ENCODE data around the gene YTHDF2. TPM values are rescaled to one million over a fixed set of nuclear protein-coding genes. Genes with fewer than 3 reads are reported as not detected.

Gene YTHDF2
- 33.0 and 35.3 TPM in 2 replicates for total RNA-seq

GRCh38 chr1:28736450-28737306, at the start of gene YTHDF2:
YTHDF2 (plus strand) TSS chr1:28736940; CDS start chr1:28737121, 181 bp downstream.

DNA sequence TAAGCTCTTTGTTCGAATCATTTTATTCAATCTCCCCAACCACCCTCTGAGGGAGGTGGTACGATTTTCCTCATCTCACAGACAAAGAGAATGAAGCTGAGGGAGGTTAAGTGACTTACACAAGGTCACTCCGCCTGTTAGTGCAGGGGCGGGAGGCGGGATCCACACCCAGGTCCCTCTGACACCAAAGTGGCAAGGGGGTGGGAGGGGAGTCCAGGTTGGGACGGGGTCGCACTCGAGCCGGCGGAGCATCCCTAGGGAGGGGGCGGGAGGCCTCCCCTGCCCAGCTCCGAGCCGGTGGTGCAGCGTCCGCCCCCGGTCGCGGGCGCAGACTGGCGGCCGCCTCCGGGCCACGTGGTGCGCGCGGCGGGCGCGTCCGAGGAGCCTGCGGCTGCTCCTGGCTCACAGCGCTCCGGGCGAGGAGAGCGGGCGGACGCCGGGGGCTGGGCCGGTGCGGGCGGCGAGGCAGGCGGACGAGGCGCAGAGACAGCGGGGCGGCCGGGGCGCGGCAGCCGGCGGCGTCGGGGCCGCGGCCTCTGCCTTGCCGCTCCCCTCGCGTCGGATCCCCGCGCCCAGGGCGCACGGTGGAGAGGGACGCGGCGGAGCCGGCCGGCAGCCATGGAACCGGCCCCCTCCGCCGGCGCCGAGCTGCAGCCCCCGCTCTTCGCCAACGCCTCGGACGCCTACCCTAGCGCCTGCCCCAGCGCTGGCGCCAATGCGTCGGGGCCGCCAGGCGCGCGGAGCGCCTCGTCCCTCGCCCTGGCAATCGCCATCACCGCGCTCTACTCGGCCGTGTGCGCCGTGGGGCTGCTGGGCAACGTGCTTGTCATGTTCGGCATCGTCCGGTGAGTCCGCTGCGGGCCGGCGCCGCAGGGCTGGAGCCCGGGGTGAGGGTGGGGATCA, 75.3 kb downstream of the YTHDF2 start, which contains the start of gene OPRD1:
Gene OPRD1 (plus strand): TSS at position 405 of the 903 bp plus-strand sequence. CDS start 214 bp downstream, at position 619.

Other genes with a start within 250 kb of the YTHDF2 start
- 24.3 and 36.9 TPM in 2 replicates for gene RCC1, start 230.9 kb upstream of the YTHDF2 start, total RNA-seq
- 23.5 and 24.0 TPM in 2 replicates for gene TRNAU1AP, start 183.9 kb upstream of the YTHDF2 start, total RNA-seq
- 3.6 and 3.8 TPM in 2 replicates for gene RAB42, start 144.7 kb upstream of the YTHDF2 start, total RNA-seq
- 53.9 and 70.2 TPM in 2 replicates for gene TAF12, start 93.9 kb upstream of the YTHDF2 start, total RNA-seq
- gene RNU11, start 88.3 kb upstream of the YTHDF2 start, total RNA-seq, result not detected in 2 replicates
- 4.1 and 5.5 TPM in 2 replicates for gene GMEB1, start 68.2 kb upstream of the YTHDF2 start, total RNA-seq
- not detected in 2 replicates for gene OPRD1, start 75.2 kb downstream of the YTHDF2 start, total RNA-seq
- gene EPB41, start 177.6 kb downstream of the YTHDF2 start, total RNA-seq, result 1.6 and 9.4 TPM in 2 replicates